Activated B cell treated with CpG ODN at 0.5 μM for 24 hours (primary cell): Measurements from ENCODE around the gene NDUFV3. TPM values are rescaled to one million over a fixed set of nuclear protein-coding genes. Genes with fewer than 3 reads are reported as not detected.
"Not testable (repeated sequence)": the region's sequence is repeated elsewhere in the genome, so short reads cannot be mapped to it uniquely, and the experiment has no call there.

Source experiments
- ATAC-seq: fragments of 200-7000 bp; cut with Tn5 transposase; one replicate; pipeline ENCODE4 v1.10.0; 2021; ENCODE audit warnings: low read depth, mild to moderate bottlenecking, moderate library complexity
- CTCF ChIA-PET: fragments of 350-600 bp; sonication (Branson Sonifier 250); formaldehyde crosslinking; loops from one replicate; lab custom pipeline; 2021; ENCODE audit warnings: antibody characterized with exemption; lab: Charles Lee
- POLR2A ChIA-PET: fragments of 350-600 bp; sonication (Branson Sonifier 250); formaldehyde crosslinking; loops from one replicate; lab custom pipeline; 2021; ENCODE audit warnings: antibody characterized with exemption; lab: Charles Lee
- DNase-seq: peaks from one replicate; pipeline ENCODE4 v3.0.0; 2022
- H3K27ac Mint-ChIP-seq: one replicate; pipeline ENCODE4 v1.8.0; 2020; ENCODE audit warnings: mixed read lengths
- H3K27me3 Mint-ChIP-seq: one replicate; pipeline ENCODE4 v1.8.0; 2021; ENCODE audit warnings: mixed read lengths
- H3K36me3 Mint-ChIP-seq: one replicate; pipeline ENCODE4 v1.8.0; 2021; ENCODE audit warnings: low read depth, mixed read lengths
- H3K4me1 Mint-ChIP-seq: one replicate; pipeline ENCODE4 v1.8.0; 2021; ENCODE audit warnings: mixed read lengths
- H3K4me3 Mint-ChIP-seq: one replicate; pipeline ENCODE4 v1.8.0; 2020; ENCODE audit warnings: mild to moderate bottlenecking, mixed read lengths
- H3K9me3 Mint-ChIP-seq: one replicate; pipeline ENCODE4 v1.8.0; 2020; ENCODE audit warnings: mixed read lengths
- intact Hi-C: fragments of 100-400 bp; cut with micrococcal nuclease; formaldehyde crosslinking; loops from one replicate; pipeline ENCODE4 v1.15.1; 2024
- total RNA-seq: library from RNA; stranded (reverse); gene quantifications from 2 replicates; pipeline ENCODE4 v1.2.3, GENCODE V29; 2022
- TF ChIP-seq, protein P1 (sequence below): fragments of 200-600 bp; IDR thresholded peaks from one replicate; pipeline ENCODE4 v1.8.0; 2022; ENCODE audit warnings: antibody characterized with exemption, mild to moderate bottlenecking

Gene NDUFV3
- total RNA-seq, 1 donor from 2014 or later, result 27.1 TPM

- ChIA-PET CTCF (no interaction called here), POLR2A (no interaction called here)
- TF ChIP-seq, protein P1, sequence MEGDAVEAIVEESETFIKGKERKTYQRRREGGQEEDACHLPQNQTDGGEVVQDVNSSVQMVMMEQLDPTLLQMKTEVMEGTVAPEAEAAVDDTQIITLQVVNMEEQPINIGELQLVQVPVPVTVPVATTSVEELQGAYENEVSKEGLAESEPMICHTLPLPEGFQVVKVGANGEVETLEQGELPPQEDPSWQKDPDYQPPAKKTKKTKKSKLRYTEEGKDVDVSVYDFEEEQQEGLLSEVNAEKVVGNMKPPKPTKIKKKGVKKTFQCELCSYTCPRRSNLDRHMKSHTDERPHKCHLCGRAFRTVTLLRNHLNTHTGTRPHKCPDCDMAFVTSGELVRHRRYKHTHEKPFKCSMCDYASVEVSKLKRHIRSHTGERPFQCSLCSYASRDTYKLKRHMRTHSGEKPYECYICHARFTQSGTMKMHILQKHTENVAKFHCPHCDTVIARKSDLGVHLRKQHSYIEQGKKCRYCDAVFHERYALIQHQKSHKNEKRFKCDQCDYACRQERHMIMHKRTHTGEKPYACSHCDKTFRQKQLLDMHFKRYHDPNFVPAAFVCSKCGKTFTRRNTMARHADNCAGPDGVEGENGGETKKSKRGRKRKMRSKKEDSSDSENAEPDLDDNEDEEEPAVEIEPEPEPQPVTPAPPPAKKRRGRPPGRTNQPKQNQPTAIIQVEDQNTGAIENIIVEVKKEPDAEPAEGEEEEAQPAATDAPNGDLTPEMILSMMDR, result no peak
- Mint-ChIP-seq H3K4me1 (no peaks in the 10 kb centered on the region), H3K4me3 (no peak overlapping the region), H3K36me3 (peaks cover 93% of the 10 kb centered on the region), H3K27me3 (no peaks in the 10 kb centered on the region), H3K27ac (no peak overlapping the region), H3K9me3 (no peaks in the 10 kb centered on the region)
- ATAC-seq (no peak), DNase-seq (no peak)
- intact Hi-C loops, result no loop called here
Measured at GRCh38 chr21:42847051-42847707, 45.9 kb upstream of the NDUFV3 start.

DNA sequence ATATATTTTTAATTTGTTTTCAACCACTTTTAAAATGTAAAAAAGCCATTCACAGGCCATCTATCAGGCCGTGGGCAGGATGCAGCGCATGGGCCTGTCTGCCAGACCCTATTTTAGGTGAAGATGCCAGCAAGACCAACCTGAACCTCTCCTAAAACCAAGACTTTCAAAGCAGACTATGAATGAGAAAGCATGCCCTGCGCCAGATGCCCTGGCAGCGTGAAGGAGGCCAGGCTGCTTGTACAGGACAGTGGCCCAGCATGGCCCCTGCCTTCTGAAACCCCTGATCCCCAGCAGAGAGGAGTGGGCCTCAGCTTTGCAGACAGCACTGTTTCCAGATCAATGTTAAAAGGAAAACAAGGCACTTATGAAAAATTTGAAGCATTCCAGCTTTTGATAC lies 45.4 kb upstream of the NDUFV3 start:
- Mint-ChIP-seq H3K4me1 (no peaks in the 10 kb centered on the region), H3K9me3 (no peaks in the 10 kb centered on the region), H3K27ac (no peak overlapping the region), H3K27me3 (no peaks in the 10 kb centered on the region), H3K36me3 (peaks cover 93% of the 10 kb centered on the region), H3K4me3 (no peak overlapping the region)
- intact Hi-C loops, result no loop called here
- ChIA-PET CTCF (no interaction called here), POLR2A (no interaction called here)
- ATAC-seq, result no peak
- TF ChIP-seq, protein P1, result no peak
- DNase-seq, result no peak

DNA sequence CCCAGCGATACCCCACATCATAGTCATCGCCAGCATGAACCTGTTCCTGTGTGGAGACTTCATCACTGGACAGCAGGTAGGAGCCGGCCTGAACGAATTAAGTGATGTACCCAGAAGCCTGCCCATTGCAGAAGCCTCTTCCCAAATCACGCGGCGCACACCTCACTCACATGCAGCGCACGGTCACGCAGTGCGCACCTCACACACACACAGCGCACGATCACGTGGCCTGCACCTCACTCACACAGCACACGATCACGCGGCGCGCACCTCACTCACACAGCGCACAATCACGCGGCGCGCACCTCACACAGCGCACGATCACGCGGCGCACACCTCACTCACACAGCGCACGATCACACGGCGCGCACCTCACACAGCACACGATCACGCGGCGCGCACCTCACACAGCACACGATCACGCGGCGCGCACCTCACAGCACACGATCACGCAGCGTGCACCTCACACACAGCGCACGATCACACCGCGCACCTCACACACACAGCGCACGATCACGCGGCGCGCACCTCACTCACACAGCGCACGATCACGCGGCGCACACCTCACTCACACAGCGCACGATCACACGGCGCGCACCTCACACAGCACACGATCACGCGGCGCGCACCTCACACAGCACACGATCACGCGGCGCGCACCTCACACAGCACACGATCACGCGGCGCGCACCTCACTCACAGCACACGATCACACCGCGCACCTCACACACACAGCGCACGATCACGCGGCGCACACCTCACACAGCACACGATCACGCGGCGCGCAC lies 44.8 kb upstream of the NDUFV3 start:
- CTCF ChIA-PET, H3K4me3 Mint-ChIP-seq, DNase-seq, POLR2A ChIA-PET, H3K27ac Mint-ChIP-seq, ATAC-seq, intact Hi-C loops, H3K9me3 Mint-ChIP-seq, H3K4me1 Mint-ChIP-seq, H3K27me3 Mint-ChIP-seq: not testable (repeated sequence)
- H3K36me3 Mint-ChIP-seq, result peaks cover 95% of the 10 kb centered on the region

- Mint-ChIP-seq H3K27ac (no peak overlapping the region), H3K9me3 (no peaks in the 10 kb centered on the region), H3K27me3 (no peaks in the 10 kb centered on the region), H3K36me3 (peaks cover 97% of the 10 kb centered on the region), H3K4me3 (no peak overlapping the region), H3K4me1 (no peaks in the 10 kb centered on the region)
- CTCF ChIA-PET, result no interaction called here
- intact Hi-C loops, result no loop called here
- no peak for DNase-seq
- no peak for ATAC-seq
- POLR2A ChIA-PET, result no interaction called here
- TF ChIP-seq, protein P1, result no peak
Measured at GRCh38 chr21:42848932-42849758, 44.0 kb upstream of the NDUFV3 start.

- no peak for ATAC-seq
- TF ChIP-seq, protein P1, result no peak
- H3K4me1 Mint-ChIP-seq, result no peaks in the 10 kb centered on the region
- no peak overlapping the region for H3K4me3 Mint-ChIP-seq
- intact Hi-C loops, result loop anchor here (2.0 kb wide), 1 partner anchor 43 kb away; the partner anchor contains the start of gene NDUFV3
- H3K27ac Mint-ChIP-seq, result no peak overlapping the region
- POLR2A ChIA-PET, result no interaction called here
- H3K9me3 Mint-ChIP-seq, result no peaks in the 10 kb centered on the region
- no peak for DNase-seq
- peaks cover 96% of the 10 kb centered on the region for H3K36me3 Mint-ChIP-seq
- CTCF ChIA-PET, result no interaction called here
- H3K27me3 Mint-ChIP-seq, result no peaks in the 10 kb centered on the region
Measured at GRCh38 chr21:42849759-42850412, 43.2 kb upstream of the NDUFV3 start.
